Mesenteric fat pad (tissue), 1 donor: ENCODE measurements around the gene ABCB9. TPM values are rescaled to one million over a fixed set of nuclear protein-coding genes. Genes with fewer than 3 reads are reported as not detected.

Experiments
- DNase-seq: peaks from one replicate; pipeline ENCODE4 v3.0.0-alpha.2; 2020; ENCODE audit warnings: low spot score
- total RNA-seq: library from RNA; stranded (reverse); fragmentation: NEBNext Ultra II Directional; extraction: Animal tissue kit (Norgen Biotek cat#: 25700); gene quantifications from one replicate; pipeline ENCODE4 v1.2.1, GENCODE V29; 2021
- donor health status: DM: yes; HTN: yes; CAD: no.

Gene ABCB9
- total RNA-seq, 1 donor from 2014 or later = 2.2 TPM

DNA sequence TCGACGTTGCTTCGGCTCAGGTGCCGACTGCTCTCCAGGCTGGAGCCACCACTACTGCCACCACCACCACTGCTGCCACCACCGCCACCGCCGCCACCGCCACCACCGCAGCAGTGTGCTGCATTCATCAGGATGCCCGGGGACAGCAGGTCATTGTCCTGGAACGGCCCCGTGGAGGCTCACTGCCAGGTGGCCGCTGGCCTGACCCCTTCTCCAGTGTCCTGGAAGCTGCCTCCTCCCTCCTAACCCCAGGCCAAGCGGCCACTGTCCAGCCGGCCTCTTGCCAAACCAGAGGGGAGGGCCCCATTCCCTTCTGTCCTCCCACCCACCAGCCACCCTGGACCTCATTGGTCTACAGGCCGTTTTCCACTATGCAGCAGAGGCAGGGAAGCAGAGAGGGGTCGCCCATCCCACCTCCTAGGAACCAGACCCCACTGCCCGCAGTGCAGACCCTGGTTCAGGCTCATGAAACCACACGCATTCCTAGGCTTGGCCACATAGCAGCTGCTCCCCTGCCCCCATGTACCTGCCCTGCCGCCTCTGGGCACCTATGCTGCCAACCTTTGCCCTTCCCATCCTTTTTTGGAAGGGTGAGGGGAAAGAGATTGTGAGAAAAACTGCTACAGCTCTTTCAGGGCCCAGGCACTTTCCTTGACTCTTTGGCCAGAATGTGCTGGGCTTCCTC is 29.4 kb upstream of the ABCB9 start:
- no peak for DNase-seq

DNA sequence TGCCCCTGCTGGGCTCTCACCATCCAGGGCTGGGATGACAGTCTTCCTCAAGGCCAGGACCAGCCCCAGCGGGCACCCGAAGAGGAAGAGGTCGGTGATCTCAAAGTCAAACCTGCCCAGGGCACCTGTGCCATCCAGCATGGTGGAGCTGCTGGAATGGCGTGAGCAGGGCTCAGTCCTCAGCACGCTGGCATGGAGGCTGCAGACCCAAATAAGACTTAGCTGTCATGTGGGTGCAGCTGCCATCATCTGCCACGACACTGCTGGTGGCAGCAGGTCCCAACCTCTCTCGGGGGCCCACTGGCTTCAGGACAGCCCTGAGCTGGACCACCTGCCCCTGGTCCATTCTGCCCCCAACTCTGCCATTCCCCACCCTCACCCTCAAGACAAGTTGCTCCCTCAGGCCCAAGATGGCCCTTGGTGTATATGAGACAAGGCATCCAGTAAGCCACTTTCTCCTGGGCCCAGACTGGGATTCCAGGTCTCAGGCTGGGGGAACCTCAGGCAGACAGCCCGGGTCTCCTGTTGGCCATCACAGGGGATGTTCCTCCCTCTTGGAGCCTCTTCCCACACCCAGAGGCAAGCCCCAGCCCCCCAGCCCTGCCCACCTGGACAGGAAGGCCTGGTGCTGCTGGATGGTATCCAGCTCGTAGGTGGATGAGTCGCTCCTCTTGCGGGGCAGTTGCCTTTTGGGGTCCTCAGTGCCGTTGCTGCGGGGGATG is 28.7 kb upstream of the ABCB9 start:
- DNase-seq = no peak

DNA sequence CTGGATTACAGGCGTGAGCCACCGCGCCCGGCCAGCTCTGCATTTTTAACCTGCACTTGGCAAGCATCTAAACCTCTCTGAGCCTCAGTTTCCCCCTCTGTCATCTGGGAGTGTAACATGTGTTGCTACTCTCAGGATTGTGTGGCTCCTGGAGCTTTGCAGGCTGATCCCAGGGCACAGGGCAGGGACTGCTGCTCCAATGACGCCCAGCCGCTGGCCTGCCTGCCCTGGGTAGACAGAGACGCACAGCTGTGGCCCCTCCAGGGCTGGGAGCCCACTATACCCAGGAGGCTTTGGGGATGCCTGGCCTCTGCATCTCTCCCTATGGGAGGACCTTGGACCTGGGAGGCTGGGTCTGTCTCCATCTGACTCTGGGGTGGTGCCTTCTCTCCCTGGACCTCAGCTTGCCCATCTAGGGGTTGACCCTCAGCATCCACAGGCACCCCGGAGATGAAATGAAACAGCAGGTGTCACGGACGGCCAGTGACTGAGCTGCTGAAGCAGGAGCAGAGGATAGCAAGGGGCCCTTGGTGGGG is 27.9 kb upstream of the ABCB9 start:
- DNase-seq = no peak

DNA sequence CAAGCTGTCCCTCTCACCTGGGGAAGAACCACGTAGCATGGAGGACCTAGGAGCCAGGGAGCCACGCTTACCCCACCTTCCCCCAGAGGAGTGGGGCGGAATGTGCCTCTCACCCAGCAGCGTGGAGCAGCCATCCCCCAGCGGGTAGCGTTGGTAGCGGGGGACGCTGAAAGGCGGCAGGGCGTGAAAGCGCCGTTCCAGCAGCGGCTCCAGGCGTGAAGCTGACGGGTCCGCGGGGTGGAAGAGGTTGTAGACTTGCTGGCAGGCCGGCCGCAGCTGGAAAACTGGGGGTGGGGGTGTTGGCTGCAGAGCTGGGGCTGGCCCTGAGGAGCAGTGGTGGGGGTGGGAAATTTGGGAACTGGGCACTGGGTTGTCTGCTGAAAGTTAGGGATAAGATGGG is 26.1 kb upstream of the ABCB9 start:
- no peak for DNase-seq

DNA sequence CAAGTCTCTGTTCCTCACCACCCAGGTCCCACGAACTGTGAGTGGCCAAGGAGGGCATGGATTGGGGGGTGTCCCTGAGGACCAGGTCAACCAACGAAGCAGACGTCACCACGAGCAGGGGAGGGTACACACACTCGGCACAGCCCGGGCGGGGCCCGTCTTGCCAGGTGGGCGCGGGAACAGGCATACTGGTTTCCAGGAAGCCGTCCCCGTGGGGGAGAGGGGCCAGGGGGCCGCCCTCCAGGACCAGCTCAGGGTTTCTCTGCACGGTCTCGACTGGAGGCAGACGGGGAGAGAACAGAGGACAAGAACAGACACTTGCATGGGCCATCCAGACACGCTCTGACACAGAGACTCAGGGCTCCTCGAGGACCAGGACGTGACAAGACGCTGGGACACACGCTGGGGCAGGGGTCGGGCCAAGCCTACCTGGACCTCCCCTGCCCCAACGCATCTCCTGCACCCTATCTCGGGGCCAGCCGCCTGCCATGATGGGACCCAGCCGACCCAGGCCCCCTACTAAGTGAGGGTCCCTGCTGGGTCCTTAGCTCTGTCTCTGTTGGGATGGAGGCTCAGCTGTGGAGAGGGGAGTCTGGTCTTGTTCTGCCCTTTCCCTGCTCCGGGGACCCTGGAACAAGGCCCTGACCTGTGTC is 25.5 kb upstream of the ABCB9 start:
- DNase-seq = no peak

DNA sequence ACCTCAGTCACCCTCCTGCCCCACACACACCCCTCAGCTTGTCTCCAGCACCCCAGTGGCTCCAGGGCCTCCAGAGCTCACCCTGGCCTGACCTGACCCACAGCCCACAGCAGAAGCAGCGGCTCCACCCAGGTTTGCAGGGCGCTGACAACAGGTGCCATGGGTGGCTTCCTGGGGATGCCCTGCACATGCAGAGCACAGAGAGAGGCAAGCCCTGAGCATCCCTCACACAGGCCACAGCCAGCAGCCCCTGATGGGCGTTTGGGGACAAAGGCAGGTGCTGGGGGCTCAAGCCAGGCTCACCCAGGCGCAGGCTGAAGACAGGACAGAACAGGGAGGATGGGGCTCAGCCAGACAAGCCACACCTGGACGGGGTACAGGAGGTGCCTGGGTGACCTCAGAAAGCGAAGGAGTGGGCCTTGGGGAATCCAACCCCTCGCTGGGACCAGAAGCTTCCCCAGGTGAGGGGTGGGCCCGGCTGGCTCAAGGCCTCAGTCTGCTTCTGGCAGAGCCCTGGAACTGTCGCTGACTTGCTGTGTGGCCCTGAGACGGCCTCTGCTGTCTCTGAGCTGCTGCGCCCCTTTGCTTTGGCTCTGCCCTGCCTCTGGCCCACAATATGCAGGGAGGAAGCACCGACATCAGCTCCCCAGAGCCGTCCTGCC is 24.8 kb upstream of the ABCB9 start:
- no peak for DNase-seq

DNA sequence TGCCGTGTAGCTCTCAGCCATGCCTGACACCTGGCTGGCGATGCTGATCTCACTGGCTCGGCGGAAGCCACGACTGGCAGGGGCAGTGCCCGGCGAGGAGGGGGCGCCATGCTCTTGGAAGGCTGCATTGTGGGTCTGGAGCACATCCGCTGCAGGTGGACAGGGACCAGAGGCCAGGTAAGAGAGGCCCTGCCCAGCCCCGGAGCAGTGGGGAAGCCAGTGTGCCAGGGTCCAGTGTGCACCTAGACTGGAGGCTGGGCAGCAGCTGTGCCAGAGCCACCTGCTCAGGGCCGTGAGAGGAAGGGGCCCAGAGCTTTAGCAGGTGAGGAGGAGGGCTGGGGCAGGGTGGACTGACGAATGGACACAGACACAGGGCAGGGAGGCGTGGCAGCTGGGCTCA is 24.3 kb upstream of the ABCB9 start:
- no peak for DNase-seq

DNA sequence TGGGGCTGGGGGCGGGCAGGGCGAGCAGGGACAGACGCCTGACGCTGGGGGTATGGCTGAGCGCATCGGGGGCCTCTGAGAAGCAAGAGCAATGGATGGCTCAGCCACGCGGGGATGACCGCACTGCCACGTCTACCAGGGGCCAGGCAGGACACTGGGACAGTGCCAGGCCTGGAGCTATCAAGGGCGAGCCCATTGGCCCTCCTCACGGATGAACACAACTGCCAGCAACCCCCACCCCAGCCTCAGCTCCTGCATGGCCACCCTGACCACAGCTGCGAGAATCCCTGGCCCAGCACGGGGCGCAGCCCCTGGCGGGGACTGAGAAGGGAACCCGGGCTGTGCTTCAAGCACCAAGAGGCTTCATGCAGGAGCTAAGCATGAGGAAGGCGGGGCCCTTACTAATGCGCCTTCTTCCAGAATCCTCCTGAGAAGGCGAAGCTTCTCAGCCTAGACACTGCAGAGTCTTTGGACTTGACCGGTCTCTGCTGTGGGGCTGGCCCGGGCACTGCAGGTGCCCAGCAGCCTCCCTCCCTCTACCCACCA is 23.7 kb upstream of the ABCB9 start:
- DNase-seq = no peak

DNA sequence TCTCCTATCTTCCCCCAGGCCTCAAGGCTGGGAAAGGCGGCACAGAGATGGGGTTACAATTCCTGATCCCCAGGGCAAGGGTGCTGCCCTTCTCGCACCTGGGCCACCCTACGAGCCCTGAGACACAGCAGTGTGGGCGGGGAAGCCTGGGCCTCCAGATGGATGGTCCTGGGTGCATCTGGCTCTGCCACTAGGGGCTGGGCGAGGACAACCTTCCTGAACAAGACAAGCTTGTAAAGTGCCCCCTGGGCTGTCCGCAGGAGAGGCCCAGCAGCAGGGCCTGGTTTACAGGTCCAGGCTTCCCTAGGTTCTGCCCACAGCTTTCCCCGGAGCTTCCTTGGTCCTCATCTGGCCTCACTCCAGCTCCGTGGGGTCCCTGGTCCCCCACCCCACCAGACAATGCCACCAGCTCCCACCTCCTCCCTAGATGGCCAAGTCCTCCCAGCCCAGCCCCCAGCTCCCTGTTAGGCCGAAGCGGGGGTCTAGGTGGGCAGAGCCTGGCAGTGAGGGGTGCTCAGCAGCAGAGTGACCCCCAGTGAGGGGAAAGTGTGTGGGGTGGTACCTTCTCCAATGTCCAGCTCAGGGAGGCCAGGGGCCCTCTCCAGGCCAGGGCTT is 23.1 kb upstream of the ABCB9 start:
- no peak for DNase-seq

DNA sequence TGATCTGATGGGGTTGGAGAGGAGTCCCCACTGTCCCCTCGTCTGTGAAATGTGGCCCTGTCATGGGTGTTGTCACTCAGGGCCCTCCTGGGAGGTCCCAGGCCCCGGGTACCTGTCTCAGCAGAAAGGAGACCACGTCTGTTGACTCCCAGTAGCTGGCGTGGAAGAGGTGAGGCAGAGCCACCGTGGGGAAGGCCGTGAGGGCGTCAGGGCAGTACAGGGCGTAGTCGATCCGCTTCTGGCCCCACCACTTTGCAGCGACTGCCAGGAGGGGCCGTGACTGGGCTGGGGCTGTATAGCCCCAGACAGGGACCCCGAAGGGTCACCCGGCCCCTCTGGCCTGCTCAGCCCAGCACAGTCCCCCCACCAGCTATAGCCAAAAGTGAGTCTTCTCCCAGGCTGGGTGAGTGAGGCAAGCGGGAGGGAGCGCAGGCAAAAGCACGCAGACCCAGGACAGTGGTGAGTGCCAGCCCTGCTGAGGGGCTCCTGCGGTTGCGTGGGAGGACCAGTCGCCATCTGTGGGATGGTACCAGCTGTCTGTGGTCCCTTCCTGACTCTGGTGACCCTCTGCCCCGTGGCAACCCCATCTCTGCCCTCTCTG is 22.4 kb upstream of the ABCB9 start:
- DNase-seq = no peak

DNA sequence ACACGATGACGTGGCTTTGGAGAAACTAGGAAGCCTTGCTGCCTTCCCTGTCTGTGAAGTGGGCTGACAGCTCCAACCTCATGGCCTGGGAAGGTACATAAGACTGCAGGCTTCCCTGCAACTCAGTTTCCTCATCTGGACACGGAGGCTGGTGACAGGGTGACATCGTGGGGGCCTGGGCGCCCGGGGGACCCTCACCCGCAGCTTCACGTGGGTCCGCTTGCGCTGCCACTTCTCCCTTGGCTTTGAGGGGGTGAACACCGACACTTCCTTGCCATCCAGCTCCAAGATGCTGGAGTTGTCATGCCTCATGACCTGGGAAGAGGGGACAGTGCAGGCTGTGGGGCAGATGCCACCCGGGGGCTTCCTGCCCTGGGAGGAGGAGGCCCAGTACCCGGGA is 21.8 kb upstream of the ABCB9 start:
- no peak for DNase-seq

DNA sequence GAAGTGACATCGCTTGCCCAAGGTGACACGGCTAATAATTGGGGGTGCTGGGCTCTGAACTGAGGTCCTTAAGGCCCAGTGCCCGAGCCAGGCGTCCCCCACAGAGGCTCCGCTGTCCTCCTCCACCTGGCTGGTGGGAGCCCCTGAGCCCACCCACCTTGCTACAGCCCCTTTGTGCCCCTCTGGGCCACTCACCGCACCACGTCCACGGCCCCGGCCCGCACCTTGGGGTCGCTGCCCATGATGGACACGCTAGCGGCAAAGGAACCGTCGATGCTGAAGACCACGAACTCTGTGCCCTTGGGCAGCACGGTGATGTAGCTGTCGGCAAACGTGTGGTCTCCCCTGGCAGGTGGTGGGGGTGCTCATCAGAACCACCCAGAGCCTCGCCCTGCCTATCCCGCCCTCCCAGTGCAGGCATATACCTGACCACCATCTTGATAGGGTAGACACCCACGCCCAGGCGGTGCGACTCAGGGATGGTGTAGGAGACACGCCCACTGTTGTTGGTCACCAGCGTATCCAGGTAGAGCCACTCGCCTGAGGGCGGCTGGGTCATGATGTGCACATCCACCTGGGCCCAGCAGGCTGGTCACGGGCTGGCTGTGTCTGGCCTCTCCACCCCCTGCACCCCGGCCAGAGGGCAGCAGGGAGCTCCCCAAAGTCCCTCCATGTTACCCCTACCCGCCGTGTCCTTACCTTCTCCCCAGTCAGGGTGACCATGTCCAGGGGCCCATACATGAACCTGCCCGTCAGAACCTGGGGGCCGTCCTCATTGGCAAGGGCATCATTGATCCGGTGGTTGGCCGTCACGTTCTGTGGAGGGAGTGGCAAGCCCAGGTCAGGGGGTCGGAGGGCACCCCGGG is 21.1 kb upstream of the ABCB9 start:
- no peak for DNase-seq

DNA sequence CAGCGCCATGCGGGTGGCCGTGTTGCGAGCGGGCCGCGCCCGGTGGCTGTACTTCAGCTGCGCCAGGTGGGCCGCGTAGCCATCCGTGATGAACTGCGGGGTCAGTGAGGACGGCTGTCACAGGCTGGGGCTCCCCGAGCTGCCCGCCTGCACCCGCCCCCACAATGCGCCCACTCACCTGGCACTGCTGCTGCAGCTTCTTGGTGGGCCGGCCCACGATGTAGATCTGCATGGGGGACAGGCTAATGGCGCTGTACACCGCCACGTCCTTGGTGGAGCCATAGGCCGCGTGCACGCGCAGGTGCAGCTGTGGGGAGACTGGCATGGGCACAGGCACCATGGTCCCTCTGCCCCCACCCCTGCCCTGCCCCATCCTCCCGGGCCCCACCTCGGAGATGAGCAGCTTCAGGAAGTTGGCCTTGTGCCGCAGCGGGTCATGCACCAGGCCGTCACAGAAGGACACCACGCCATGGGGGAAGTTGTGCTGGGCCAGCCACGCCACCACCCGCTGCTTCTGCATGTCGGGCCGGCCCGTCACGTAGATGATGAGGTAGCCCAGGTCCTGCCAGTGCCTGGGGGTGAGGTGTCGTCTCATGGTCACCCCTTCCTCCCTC is 20.1 kb upstream of the ABCB9 start:
- DNase-seq = no peak

DNA sequence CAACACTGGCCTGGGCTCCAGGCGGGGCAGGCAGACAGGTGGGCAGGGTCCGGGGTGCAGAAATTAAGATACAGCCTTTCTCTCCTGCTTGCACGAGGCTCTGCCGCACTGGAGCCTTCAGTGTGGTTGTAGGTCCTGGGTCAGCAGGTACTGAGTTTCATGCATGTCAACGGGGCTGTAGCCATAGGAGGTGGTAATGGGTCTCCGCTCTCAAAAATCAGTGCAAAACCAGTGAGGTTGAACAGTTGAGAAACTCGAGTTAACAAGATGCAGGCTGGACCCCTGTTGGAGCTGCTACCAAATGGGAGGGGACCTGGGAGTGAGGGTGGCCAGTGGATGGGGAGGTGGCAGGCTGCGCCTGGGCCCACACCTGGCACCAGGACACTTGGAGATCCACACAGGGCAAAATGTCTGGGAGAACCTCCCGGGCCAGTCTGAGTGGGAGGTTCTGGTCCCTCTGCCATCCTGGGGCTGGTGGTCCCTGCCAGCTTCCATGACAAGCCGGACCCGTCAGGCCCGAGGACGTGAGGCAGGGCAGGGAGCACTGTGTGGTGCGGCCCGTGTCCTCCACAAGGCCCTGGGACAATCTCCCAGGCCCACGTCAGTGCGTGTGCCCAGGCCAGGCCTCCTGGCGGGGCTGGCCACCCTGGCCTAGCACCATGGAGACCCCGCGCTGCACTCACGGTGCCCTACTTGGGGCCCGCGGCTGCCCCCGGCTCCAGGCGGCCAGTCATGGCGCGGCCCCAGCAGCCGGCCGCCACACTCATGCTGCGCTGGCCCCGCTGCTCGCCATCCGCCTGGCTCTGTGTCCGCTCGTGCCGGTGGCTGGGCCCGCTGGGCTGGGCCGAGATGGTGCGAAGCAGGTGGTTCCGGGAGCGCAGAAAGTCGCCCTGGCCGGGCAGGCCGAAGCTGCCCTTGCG is 19.3 kb upstream of the ABCB9 start:
- DNase-seq = no peak

DNA sequence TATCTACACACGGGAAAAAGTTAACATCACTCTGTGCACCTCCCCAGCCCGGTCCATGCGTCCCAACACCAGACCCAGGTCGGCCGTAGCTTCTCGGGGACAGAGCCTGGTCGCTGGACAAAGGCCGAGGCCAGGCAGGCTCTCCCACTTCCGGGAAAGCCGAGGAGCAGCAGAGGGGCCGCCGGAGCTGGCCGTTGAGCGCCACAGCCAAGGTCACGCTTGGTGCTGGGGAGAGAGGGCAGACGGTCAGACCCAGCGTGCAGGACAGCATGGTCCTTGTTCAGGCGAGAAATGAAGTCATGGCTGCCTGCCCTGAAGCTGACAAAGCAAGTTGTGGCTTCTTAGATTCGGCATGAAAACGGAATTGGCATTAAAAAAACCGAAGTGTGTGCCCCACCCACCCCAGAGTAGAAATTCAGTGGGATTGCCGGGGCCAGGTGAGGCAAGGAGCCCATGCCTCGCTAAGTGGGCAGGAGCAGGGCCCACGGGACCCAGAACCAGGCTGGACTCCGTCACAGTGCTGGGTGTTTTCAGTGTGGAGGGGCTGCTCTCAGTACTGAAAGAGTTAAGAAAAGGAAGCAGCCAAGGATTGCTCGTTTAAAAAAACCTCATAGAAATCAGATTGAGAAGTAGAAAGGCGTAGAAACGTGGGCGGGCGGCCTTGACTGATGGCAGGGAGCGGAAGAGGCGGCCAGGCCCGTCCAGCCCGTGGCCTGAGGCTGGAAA is 18.5 kb upstream of the ABCB9 start:
- DNase-seq = no peak

DNA sequence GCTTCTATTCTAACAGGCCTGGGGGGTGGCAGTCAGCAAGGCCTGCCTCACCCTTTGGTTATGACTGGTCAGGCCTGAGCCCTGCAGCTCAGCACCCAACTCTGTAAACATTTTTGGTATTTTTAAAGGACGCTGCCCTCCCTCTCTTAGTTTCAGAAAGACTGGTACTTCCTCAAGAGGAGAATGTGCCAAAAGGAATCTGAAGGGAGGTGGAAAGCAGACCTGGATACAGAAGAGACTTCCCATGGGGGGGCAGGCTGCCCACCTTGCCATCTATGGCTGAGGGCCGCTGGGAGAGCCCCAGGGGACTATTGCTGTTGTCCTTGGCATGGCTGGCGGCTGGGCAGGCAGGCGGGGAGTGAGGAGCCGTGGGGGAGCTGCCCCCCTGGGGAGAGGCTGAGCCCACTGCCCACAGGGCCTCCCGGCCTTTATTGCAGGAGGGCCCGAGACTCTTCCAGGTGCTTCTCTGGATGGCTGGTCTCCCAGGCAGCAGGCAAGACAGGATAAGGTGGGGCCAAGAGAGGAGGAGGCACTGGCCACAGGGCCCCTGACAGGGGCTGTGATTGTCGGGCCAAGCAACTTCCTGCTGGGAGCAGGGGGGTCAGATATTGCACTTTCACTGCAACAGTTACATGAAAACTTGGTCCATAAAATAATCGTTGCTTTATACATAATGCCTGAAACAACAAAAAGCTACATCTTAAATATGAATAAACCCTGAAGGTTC is 17.7 kb upstream of the ABCB9 start:
- no peak for DNase-seq
